MCF 10A (cell line): ENCODE data around the gene DIP2B. TPM values are rescaled to one million over a fixed set of nuclear protein-coding genes. Genes with fewer than 3 reads are reported as not detected.

ENCODE experiments used
- Bru-seq: library from RNA; stranded (reverse); fragments of 400-500 nt; gene quantifications from one replicate; lab custom pipeline; 2021; lab: Mats Ljungman, UMichigan
- BruChase-seq, 2 experiments: library from RNA; stranded (reverse); fragments of 400-500 nt; gene quantifications; one replicate each; lab custom pipeline; 2021; lab: Mats Ljungman, UMichigan
- BruUV-seq: library from RNA; stranded (reverse); fragments of 400-500 nt; replicated peaks from 2 replicates; lab custom pipeline; 2021; lab: Mats Ljungman, UMichigan
- CTCF ChIA-PET: fragments of 300-600 bp; sonication (Branson Sonifier 250); formaldehyde crosslinking; extraction: SDS; loops from one replicate; lab custom pipeline; 2021; ENCODE audit warnings: antibody characterized with exemption, inconsistent platforms; lab: Yijun Ruan, JAX
- POLR2A ChIA-PET: fragments of 300-600, 350-650 bp; sonication (Branson Sonifier 250); formaldehyde crosslinking; extraction: SDS; loops from one replicate; lab custom pipeline; 2020; ENCODE audit warnings: antibody characterized with exemption, inconsistent platforms; lab: Yijun Ruan, JAX
- DNase-seq: peaks from one replicate; pipeline ENCODE4 v3.0.0-alpha.2; 2018; ENCODE audit not compliant: unreplicated experiment
- H3K27ac Mint-ChIP-seq: one replicate; pipeline ENCODE4 v1.8.0; 2022; ENCODE audit warnings: mild to moderate bottlenecking, low read depth, mixed read lengths; ENCODE audit not compliant: unreplicated experiment
- H3K27me3 Mint-ChIP-seq: one replicate; pipeline ENCODE4 v1.8.0; 2022; ENCODE audit warnings: mixed read lengths; ENCODE audit not compliant: insufficient read depth, unreplicated experiment
- H3K36me3 Mint-ChIP-seq: one replicate; pipeline ENCODE4 v1.8.0; 2022; ENCODE audit warnings: mild to moderate bottlenecking, moderate library complexity, mixed read lengths; ENCODE audit not compliant: insufficient read depth, unreplicated experiment
- H3K4me1 Mint-ChIP-seq: one replicate; pipeline ENCODE4 v1.8.0; 2022; ENCODE audit warnings: mixed read lengths; ENCODE audit not compliant: insufficient read depth, unreplicated experiment
- H3K4me3 Mint-ChIP-seq: one replicate; pipeline ENCODE4 v1.8.0; 2022; ENCODE audit warnings: mild to moderate bottlenecking, moderate library complexity, mixed read lengths; ENCODE audit not compliant: unreplicated experiment
- H3K9me3 Mint-ChIP-seq: one replicate; pipeline ENCODE4 v1.8.0; 2022; ENCODE audit warnings: mixed read lengths; ENCODE audit not compliant: unreplicated experiment
- intact Hi-C: fragments of 100-400 bp; cut with micrococcal nuclease; formaldehyde crosslinking; loops from 2 replicates; pipeline ENCODE4 v1.14.1; 2022
- long read RNA-seq: library from polyadenylated mRNA; stranded (forward); transcript quantifications from one replicate; pipeline ENCODE4 v2.0.0, GENCODE V29; 2022
- total RNA-seq: library from RNA; stranded (reverse); gene quantifications from 2 replicates; pipeline ENCODE4 v1.2.3, GENCODE V29; 2022
- TF ChIP-seq, protein P1 (sequence below): fragments of 200-600 bp; IDR thresholded peaks from one replicate; pipeline ENCODE4 v1.8.0; 2022; ENCODE audit warnings: antibody characterized with exemption, mild to moderate bottlenecking; ENCODE audit not compliant: unreplicated experiment

DIP2B gene, protein sequence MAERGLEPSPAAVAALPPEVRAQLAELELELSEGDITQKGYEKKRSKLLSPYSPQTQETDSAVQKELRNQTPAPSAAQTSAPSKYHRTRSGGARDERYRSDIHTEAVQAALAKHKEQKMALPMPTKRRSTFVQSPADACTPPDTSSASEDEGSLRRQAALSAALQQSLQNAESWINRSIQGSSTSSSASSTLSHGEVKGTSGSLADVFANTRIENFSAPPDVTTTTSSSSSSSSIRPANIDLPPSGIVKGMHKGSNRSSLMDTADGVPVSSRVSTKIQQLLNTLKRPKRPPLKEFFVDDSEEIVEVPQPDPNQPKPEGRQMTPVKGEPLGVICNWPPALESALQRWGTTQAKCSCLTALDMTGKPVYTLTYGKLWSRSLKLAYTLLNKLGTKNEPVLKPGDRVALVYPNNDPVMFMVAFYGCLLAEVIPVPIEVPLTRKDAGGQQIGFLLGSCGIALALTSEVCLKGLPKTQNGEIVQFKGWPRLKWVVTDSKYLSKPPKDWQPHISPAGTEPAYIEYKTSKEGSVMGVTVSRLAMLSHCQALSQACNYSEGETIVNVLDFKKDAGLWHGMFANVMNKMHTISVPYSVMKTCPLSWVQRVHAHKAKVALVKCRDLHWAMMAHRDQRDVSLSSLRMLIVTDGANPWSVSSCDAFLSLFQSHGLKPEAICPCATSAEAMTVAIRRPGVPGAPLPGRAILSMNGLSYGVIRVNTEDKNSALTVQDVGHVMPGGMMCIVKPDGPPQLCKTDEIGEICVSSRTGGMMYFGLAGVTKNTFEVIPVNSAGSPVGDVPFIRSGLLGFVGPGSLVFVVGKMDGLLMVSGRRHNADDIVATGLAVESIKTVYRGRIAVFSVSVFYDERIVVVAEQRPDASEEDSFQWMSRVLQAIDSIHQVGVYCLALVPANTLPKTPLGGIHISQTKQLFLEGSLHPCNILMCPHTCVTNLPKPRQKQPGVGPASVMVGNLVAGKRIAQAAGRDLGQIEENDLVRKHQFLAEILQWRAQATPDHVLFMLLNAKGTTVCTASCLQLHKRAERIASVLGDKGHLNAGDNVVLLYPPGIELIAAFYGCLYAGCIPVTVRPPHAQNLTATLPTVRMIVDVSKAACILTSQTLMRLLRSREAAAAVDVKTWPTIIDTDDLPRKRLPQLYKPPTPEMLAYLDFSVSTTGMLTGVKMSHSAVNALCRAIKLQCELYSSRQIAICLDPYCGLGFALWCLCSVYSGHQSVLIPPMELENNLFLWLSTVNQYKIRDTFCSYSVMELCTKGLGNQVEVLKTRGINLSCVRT (N-terminal part only)
- 18.8 and 19.0 TPM in 2 replicates for total RNA-seq
- percentile 70 among the genes with signal in this experiment for Bru-seq, nascent RNA
- percentile 76 among the genes with signal in this experiment for BruChase-seq, experiment 1, labeled RNA remaining after a 6-hour chase
- percentile 66 among the genes with signal in this experiment for BruChase-seq, experiment 2, labeled RNA remaining after a 2-hour chase
- long read RNA-seq, full-length matches to known transcripts, result 16 of 36 reads
- long read RNA-seq, partial matches to known transcripts, result 5 of 36 reads
- long read RNA-seq, other reads (novel, unspliced or antisense), result 15 of 36 reads

DNA sequence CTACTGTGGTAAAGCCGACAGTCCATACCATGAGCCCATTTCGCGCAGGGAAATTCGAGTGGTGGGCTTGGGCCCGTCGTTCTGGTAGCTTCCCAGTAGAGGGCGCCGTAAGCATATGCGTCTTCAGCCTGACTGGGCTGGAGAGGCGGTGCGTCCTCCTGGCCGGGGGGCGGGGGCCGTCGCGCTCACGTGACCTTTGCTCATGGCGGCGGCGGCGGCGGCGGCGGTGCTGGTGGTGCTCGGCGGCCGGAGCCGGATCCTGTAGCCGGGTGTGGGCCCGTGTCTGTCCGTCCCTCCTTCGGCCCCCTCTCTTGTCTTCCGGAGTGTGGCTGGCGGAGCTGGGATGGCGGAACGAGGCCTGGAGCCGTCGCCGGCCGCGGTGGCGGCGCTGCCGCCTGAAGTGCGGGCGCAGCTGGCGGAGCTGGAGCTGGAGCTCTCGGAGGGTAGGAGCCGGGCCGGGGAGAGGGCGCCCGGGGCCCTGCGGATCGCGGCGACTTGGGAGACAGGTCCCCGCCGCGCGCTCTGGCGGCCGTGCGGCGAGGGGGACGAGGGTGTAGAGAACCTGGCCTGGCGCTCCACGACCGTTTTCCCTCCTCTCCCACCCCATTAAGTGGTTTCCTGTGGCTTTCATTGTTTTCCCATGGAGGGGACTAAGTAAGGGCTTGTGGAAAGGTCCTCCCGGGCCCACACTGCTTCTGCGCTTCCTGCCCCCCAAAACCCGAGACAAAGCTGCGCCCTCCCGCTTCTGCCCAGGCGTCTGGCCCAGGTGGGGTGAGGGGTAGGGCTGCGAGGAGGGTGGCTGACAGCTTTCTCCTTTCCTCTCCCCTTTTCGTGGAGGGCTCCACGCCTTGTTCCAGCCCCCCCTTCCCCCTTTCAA is at the start of gene DIP2B:
Gene DIP2B, plus strand, starts transcription at position 188 of the 877 bp plus-strand sequence. Its CDS starts 156 bp downstream, at position 344.
- Mint-ChIP-seq H3K27ac (peak within 1 kb of the TSS; percentile 87), H3K4me3 (peak within 1 kb of the TSS; percentile 97), H3K36me3 (peaks cover 6% of the 10 kb centered on the region), H3K27me3 (no peaks in the 10 kb centered on the region), H3K4me1 (peaks cover 41% of the 10 kb centered on the region), H3K9me3 (no peaks in the 10 kb centered on the region)
- CTCF ChIA-PET, result interaction anchor here (0.5 to 6.7 kb wide), 34 partner anchors 10 to 1520 kb away, joined by 3 to 81 read pairs (median 4); no protein-coding TSS in a partner anchor
- no TSS peak for BruUV-seq
- POLR2A ChIA-PET, result interaction anchor here (0.5 to 7.0 kb wide), 31 partner anchors 9 to 521 kb away, joined by 3 to 95 read pairs (median 4); partner anchors contain the start of genes ATF1 and SLC11A2
- DNase-seq, result peak; percentile 92
- TF ChIP-seq, protein P1, sequence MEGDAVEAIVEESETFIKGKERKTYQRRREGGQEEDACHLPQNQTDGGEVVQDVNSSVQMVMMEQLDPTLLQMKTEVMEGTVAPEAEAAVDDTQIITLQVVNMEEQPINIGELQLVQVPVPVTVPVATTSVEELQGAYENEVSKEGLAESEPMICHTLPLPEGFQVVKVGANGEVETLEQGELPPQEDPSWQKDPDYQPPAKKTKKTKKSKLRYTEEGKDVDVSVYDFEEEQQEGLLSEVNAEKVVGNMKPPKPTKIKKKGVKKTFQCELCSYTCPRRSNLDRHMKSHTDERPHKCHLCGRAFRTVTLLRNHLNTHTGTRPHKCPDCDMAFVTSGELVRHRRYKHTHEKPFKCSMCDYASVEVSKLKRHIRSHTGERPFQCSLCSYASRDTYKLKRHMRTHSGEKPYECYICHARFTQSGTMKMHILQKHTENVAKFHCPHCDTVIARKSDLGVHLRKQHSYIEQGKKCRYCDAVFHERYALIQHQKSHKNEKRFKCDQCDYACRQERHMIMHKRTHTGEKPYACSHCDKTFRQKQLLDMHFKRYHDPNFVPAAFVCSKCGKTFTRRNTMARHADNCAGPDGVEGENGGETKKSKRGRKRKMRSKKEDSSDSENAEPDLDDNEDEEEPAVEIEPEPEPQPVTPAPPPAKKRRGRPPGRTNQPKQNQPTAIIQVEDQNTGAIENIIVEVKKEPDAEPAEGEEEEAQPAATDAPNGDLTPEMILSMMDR, result peak; percentile 91
- intact Hi-C loops, result loop anchor here (1.0 to 5.0 kb wide), 5 partner anchors 28 to 229 kb away; no protein-coding TSS in a partner anchor

DNA sequence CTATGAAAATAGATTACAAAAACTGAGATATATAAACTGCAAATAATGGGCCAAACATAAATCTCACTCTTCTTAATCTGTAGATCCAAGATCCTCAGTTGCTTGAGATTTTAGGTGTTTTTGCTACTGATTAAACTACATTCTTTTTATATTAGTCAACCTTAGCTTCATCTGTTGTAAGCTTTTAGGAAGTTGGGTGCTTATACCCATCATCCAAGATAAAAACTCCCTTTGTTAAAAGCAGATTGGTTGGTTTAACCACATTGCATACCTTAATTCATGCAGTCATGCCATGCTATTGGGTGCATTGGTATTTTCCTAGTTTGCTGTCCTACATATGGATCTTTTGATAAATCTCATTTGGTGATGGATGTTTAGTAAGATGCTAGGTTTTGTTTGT is 46.2 kb upstream of the DIP2B start:
- no peaks in the 10 kb centered on the region for H3K9me3 Mint-ChIP-seq
- H3K4me1 Mint-ChIP-seq, result peaks cover 6% of the 10 kb centered on the region
- TF ChIP-seq, protein P1, result no peak
- peaks cover 94% of the 10 kb centered on the region for H3K36me3 Mint-ChIP-seq
- BruUV-seq, result no TSS peak
- no peaks in the 10 kb centered on the region for H3K27me3 Mint-ChIP-seq
- DNase-seq, result no peak
- ChIA-PET POLR2A (no interaction called here), CTCF (interaction anchor here (0.6 kb wide), 1 partner anchor 19 kb away, joined by 3 read pairs; no protein-coding TSS in a partner anchor)
- intact Hi-C loops, result no loop called here
- H3K4me3 Mint-ChIP-seq, result no peak overlapping the region
- peak overlapping the region; percentile 39 for H3K27ac Mint-ChIP-seq

DNA sequence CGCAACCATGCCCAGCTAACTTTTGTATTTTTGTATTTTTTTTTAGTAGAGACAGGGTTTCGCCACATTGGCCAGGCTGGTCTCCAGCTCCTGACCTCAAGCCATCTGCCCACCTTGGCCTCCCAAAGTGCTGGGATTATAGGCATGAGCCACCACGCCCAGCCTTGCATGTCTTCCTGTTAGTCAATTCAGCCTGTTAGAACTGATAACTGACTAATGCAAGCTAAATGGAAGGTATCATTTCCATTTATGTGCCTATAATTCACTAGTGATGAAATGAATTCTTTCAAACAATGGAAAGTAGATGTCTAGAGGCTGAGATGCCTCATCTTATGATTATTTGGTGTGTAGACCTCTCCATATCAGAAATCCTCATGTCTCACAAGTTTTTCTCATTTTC is 37.3 kb upstream of the DIP2B start:
- intact Hi-C loops, result no loop called here
- Mint-ChIP-seq H3K27me3 (no peaks in the 10 kb centered on the region), H3K4me3 (no peak overlapping the region), H3K9me3 (peaks cover 6% of the 10 kb centered on the region), H3K27ac (no peak overlapping the region), H3K36me3 (peaks cover 96% of the 10 kb centered on the region), H3K4me1 (no peaks in the 10 kb centered on the region)
- TF ChIP-seq, protein P1, result no peak
- DNase-seq, result no peak
- BruUV-seq, result no TSS peak
- POLR2A ChIA-PET, result interaction anchor here (0.7 to 1.3 kb wide), 3 partner anchors 15 to 169 kb away, joined by 4 to 7 read pairs (median 5); no protein-coding TSS in a partner anchor
- CTCF ChIA-PET, result interaction anchor here (0.6 kb wide), 2 partner anchors 366 to 910 kb away, joined by 3 to 4 read pairs; no protein-coding TSS in a partner anchor
